Natural killer cell treated with Interleukin-12 subunit alpha and Interleukin-12 subunit beta and Interleukin-15 and Interleukin-18, amount 100 ng/mL, for 72 hours (primary cell): ENCODE results near the gene DCUN1D5. TPM values are rescaled to one million over a fixed set of nuclear protein-coding genes. Genes with fewer than 3 reads are reported as not detected.

Experiments used
- ATAC-seq, 2 donors: fragments of 150-1000 bp; cut with Tn5 transposase in 1 of 2; sonication (Bioruptor Pico), chemical (Tn5 transposase) in 1 of 2; 2 replicates each; pipeline ENCODE4 v1.10.0; 2021
- DNase-seq: peaks from one replicate; pipeline ENCODE4 v3.0.0; 2022; ENCODE audit warnings: low spot score
- H3K27ac Mint-ChIP-seq, 2 donors: 1 replicate in 1 of 2; 2 replicates in 1 of 2; pipeline ENCODE4 v1.8.0; 2022; ENCODE audit warnings: mixed read lengths in 2 of 2, mild to moderate bottlenecking in 1 of 2, moderate library complexity in 1 of 2
- H3K27me3 Mint-ChIP-seq, 2 donors: 1 replicate in 1 of 2; 2 replicates in 1 of 2; pipeline ENCODE4 v1.8.0; 2022; ENCODE audit warnings: mixed read lengths in 2 of 2
- H3K36me3 Mint-ChIP-seq: one replicate; pipeline ENCODE4 v1.8.0; 2022; ENCODE audit warnings: mixed read lengths
- H3K4me1 Mint-ChIP-seq, 2 donors: 1 replicate in 1 of 2; 2 replicates in 1 of 2; pipeline ENCODE4 v1.8.0; 2022; ENCODE audit warnings: low read depth in 2 of 2, mixed read lengths in 2 of 2, mild to moderate bottlenecking in 1 of 2
- H3K4me3 Mint-ChIP-seq: one replicate; pipeline ENCODE4 v1.8.0; 2022; ENCODE audit warnings: mixed read lengths
- H3K9me3 Mint-ChIP-seq: 2 replicates; pipeline ENCODE4 v1.8.0; 2022; ENCODE audit warnings: mixed read lengths
- total RNA-seq, 2 donors: library from RNA; stranded (reverse); gene quantifications; one replicate each; pipeline ENCODE4 v1.2.3, GENCODE V29; 2022

The DCUN1D5 gene
- total RNA-seq, result 10 to 100 TPM; 36.2 to 78.4 TPM

DNA sequence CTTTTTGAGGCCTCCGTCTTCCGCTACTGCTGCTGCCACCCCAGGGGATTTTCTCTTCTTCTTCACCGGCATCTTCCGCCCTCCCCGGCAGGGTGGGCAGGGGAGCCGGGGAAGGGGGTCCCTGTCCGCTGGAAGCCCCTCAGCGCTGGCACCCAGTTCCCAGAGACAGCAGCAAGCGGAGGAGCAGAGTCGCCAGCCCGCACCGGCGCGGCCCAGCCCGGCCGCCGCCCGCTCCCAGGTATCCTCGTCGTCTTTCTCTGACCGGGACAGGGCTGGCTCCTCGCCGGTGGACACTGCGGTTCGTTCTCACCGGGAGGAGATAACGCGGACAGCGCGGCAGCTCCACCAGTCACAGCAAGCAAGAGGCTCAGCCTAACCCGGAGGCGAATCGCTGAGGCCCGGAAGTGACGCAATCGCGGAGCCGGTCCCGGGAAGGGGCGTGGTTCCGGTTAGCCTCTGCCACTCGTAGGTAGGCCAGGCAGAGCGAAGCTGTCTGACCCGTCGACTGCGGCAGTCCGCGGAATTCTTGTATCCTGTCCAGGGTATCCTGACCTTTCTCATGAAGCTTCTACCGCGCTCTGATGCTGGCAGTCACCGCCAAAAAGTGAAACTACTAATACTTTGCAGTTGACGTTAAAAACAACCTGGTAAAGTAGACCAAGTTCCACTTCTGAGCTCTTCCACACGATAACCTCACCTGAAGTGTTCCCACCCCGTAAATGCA, at the start of gene DCUN1D5:
Gene DCUN1D5, minus strand, starts transcription at position 360 of the 724 bp plus-strand sequence. Its CDS starts 288 bp downstream, at position 72.
- Mint-ChIP-seq H3K9me3 (peaks cover 3% of the 10 kb centered on the region), H3K36me3 (peaks cover 13% of the 10 kb centered on the region), H3K27ac (peak within 1 kb of the TSS; percentile 83 to 93), H3K4me3 (peak within 1 kb of the TSS; percentile 89), H3K27me3 (peaks cover 19 to 39% of the 10 kb centered on the region in 2 donors), H3K4me1 (peaks cover 5 to 12% of the 10 kb centered on the region in 2 donors)
- DNase-seq (peak; percentile 97), ATAC-seq (peak; percentile 99 to 100)

DNA sequence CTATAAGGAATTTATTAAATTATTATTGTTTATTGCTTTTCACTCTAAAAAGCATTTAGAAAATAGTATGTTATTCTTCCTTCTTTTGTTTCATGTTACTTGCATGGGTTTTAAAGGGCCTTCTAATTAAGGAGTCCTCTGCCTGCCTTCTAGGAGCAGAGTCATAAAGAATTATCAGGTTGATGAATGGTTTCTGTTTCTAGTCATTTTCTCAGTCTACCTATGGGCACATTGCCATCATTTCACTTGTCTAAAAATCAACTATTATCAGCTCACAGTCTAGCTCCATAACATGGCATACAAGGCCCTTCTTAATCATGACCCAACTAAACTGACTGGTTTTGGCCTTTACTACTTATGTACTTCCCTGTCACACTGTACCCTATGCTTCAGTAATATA, 33.5 kb upstream of the DCUN1D5 start:
- H3K27me3 Mint-ChIP-seq, result no peaks in the 10 kb centered on the region
- H3K4me3 Mint-ChIP-seq, result no peak overlapping the region
- ATAC-seq, result no peak
- H3K36me3 Mint-ChIP-seq, result no peaks in the 10 kb centered on the region
- no peak for DNase-seq
- H3K9me3 Mint-ChIP-seq, result no peaks in the 10 kb centered on the region
- no peaks in the 10 kb centered on the region for H3K4me1 Mint-ChIP-seq
- no peak overlapping the region for H3K27ac Mint-ChIP-seq

- DNase-seq (no peak), ATAC-seq (no peak)
- Mint-ChIP-seq H3K27me3 (no peaks in the 10 kb centered on the region), H3K27ac (no peak overlapping the region), H3K4me3 (no peak overlapping the region), H3K36me3 (no peaks in the 10 kb centered on the region), H3K9me3 (no peaks in the 10 kb centered on the region), H3K4me1 (peaks cover 0 to 2% of the 10 kb centered on the region in 2 donors)
These were observed 22.9 kb upstream of the DCUN1D5 start for GRCh38 chr11:103114836-103115235.

- no peak for ATAC-seq
- Mint-ChIP-seq H3K36me3 (no peaks in the 10 kb centered on the region), H3K4me3 (no peak overlapping the region), H3K4me1 (peaks cover 9 to 18% of the 10 kb centered on the region in 2 donors), H3K27ac (no peak overlapping the region), H3K9me3 (no peaks in the 10 kb centered on the region), H3K27me3 (no peaks in the 10 kb centered on the region)
- no peak for DNase-seq
These were observed 20.4 kb upstream of the DCUN1D5 start for GRCh38 chr11:103112364-103112763.

GRCh38 chr11:103111400-103111799, 19.4 kb upstream of the DCUN1D5 start:
- H3K27me3 Mint-ChIP-seq, result no peaks in the 10 kb centered on the region
- no peak overlapping the region for H3K27ac Mint-ChIP-seq
- H3K36me3 Mint-ChIP-seq, result no peaks in the 10 kb centered on the region
- no peak for ATAC-seq
- no peaks in the 10 kb centered on the region for H3K9me3 Mint-ChIP-seq
- DNase-seq, result no peak
- H3K4me1 Mint-ChIP-seq, result peaks cover 9 to 18% of the 10 kb centered on the region in 2 donors
- H3K4me3 Mint-ChIP-seq, result peak overlapping the region; percentile 9

DNA sequence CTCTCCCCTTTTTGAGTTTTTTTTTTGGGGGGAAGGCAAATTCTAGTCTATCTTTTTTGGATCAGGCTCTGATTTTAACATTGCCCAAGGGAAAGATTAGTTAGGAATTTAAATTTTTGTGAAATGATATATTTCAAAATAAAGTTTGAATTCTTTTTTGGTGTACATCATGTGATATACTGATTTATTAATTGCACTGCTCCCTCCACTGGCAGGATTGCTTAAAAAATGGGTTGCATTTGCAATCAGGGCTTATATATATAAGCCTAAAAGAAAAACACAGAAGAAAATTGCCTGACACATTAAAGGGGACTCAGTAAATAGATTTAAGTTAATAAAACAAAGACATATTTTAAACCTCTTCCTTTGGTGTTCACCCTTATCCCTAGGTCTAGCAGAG, 18.4 kb upstream of the DCUN1D5 start:
- Mint-ChIP-seq H3K4me1 (peaks cover 9 to 18% of the 10 kb centered on the region in 2 donors), H3K27me3 (peaks cover 0 to 2% of the 10 kb centered on the region in 2 donors), H3K27ac (no peak overlapping the region), H3K4me3 (peak overlapping the region; percentile 93), H3K36me3 (no peaks in the 10 kb centered on the region), H3K9me3 (no peaks in the 10 kb centered on the region)
- ATAC-seq (no peak), DNase-seq (no peak)

DNA sequence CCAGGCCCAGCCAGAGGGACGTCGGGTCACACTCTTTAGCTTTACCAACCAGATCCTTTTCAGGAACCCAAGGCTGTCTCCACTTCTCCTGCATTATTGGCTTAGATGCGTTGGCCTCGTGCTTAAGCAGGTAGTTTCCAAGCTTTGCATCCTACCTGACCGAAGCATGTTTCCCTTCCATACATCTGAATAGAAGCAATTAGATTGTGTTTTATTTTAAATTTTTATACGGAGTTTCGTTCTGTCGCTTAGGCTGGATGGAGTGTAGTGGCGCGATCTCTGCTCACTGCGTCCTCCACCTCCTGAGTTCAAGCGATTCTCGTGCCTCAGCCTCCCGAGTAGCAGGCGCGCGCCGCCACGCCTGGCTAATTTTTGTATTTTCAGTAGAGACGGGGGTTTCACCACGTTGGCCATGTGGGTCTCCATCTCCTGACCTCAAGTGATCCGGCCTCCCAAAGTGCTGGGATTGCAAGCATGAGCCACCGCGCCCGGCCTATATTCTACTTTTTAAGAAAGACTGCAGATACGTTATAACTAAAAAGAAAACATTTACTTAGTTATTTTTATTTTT, 17.9 kb upstream of the DCUN1D5 start:
- H3K36me3 Mint-ChIP-seq, result no peaks in the 10 kb centered on the region
- ATAC-seq (no peak), DNase-seq (no peak)
- H3K9me3 Mint-ChIP-seq, result no peaks in the 10 kb centered on the region
- H3K4me1 Mint-ChIP-seq, result peaks cover 9 to 18% of the 10 kb centered on the region in 2 donors
- H3K27me3 Mint-ChIP-seq, result peaks cover 0 to 2% of the 10 kb centered on the region in 2 donors
- peak overlapping the region; percentile 93 for H3K4me3 Mint-ChIP-seq
- H3K27ac Mint-ChIP-seq, result peak overlapping the region; percentile 85 to 93

DNA sequence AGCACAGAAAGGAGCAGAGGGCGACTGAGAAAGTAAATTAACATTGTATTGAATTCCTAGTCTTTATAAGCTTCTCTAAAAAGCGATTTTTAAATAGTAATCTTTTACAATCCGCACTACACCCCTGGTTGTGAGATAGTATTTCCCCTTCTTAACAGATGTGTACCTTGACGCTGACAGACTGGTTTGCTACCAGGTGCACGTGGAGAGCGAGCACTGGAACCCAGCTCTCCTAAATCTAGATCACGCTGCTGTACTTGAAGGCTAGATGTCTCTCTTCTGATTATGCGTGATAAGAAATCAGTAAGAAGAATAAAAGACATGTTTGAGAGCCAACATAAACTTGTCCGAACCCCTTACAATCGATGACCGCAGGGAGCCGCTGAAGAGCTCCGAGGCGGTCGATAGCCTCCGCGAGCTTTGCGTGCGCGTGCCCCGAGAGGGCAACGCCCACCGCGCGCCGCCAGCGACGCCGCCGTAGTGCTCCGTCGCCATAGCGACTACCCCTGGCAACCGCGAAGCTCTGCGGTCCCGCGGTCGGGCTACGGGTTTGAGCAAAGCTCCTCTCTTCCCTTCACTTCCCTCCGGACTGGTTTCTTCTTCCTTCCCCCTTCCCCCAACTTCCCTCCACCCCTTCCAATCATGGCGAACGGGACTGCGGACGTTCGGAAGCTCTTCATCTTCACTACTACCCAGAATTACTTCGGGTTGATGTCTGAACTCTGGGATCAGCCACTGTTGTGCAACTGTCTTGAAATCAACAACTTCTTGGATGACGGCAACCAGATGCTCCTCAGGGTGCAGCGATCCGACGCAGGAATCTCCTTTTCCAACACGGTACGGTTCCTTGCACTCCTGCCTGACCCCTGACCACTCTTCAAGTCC, 17.2 kb upstream of the DCUN1D5 start, which contains the start of gene DYNC2H1:
Gene DYNC2H1, plus strand, starts transcription at position 494 of the 885 bp plus-strand sequence. Its CDS starts 149 bp downstream, at position 643.
- Mint-ChIP-seq H3K27me3 (peaks cover 7 to 8% of the 10 kb centered on the region in 2 donors), H3K9me3 (no peaks in the 10 kb centered on the region), H3K27ac (peak within 1 kb of the TSS; percentile 85 to 93), H3K4me1 (peaks cover 9 to 18% of the 10 kb centered on the region in 2 donors), H3K36me3 (no peaks in the 10 kb centered on the region), H3K4me3 (peak within 1 kb of the TSS; percentile 93)
- DNase-seq (peak; percentile 92), ATAC-seq (peak; percentile 99 to 100)

DNA sequence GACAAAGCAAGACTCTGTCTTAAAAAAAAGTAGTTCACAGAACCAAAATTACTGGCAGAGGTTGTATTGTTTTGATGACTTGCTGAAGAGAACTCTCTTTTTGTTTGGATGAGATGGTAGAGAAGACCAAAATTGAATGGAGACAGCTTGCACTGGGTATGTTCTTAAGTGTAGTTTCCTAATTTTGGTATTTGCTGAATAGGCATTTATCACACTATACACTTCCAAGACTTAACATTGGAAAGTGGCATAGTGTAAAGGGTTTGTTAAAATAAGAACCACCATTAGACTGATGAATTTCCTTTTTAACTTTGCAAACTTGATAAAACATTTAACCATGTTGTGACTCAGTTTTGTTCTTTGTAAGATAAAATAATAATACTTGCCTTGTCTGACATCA, 5.3 kb upstream of the DCUN1D5 start:
- Mint-ChIP-seq H3K4me1 (peaks cover 3 to 7% of the 10 kb centered on the region in 2 donors), H3K27ac (no peak overlapping the region)
- ATAC-seq, result no peak

GRCh38 chr11:103091064-103091800, 728 bp downstream of the DCUN1D5 start:
- Mint-ChIP-seq H3K27me3 (peaks cover 14 to 33% of the 10 kb centered on the region in 2 donors), H3K4me3 (peak overlapping the region; percentile 89), H3K36me3 (peaks cover 13% of the 10 kb centered on the region), H3K27ac (peak overlapping the region; percentile 83 to 93), H3K4me1 (peaks cover 9 to 16% of the 10 kb centered on the region in 2 donors), H3K9me3 (peaks cover 3% of the 10 kb centered on the region)
- DNase-seq (no peak), ATAC-seq (peak; percentile 59 to 63)

More for the DNA sequence above, 5.3 kb upstream of the DCUN1D5 start:
- Mint-ChIP-seq H3K4me3 (no peak overlapping the region), H3K9me3 (peaks cover 3% of the 10 kb centered on the region), H3K36me3 (peaks cover 12% of the 10 kb centered on the region), H3K27me3 (peaks cover 45 to 75% of the 10 kb centered on the region in 2 donors)
- DNase-seq, result no peak

DNA sequence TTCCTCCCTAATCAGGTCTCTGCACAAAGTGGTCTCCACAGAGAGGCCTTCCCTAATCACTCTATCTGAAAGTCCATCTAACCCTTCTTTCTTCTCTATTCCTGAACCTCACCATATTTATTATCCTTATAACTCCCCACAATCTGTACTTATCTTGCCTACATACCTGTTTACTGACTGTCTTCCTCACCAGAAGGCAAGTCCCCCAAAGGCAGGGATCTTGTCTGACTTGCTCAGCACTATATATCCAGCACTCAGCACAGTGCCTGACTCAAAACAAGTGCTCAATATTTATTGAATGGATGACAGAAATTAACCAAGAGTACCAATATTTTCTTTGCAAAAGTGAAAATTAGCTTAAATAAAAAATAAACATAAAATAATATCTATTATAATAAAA, 5.5 kb downstream of the DCUN1D5 start:
- no peaks in the 10 kb centered on the region for H3K9me3 Mint-ChIP-seq
- H3K27me3 Mint-ChIP-seq, result no peaks in the 10 kb centered on the region
- no peaks in the 10 kb centered on the region for H3K36me3 Mint-ChIP-seq
- ATAC-seq (no peak), DNase-seq (no peak)
- no peak overlapping the region for H3K27ac Mint-ChIP-seq
- H3K4me1 Mint-ChIP-seq, result peaks cover 7 to 8% of the 10 kb centered on the region in 2 donors
- no peak overlapping the region for H3K4me3 Mint-ChIP-seq

GRCh38 chr11:103085758-103086365, 6.1 kb downstream of the DCUN1D5 start:
- H3K4me1 Mint-ChIP-seq, result peaks cover 7 to 8% of the 10 kb centered on the region in 2 donors
- H3K9me3 Mint-ChIP-seq, result no peaks in the 10 kb centered on the region
- ATAC-seq, result no peak
- no peak overlapping the region for H3K4me3 Mint-ChIP-seq
- H3K27me3 Mint-ChIP-seq, result no peaks in the 10 kb centered on the region
- DNase-seq, result no peak
- H3K36me3 Mint-ChIP-seq, result no peaks in the 10 kb centered on the region
- H3K27ac Mint-ChIP-seq, result no peak overlapping the region

DNA sequence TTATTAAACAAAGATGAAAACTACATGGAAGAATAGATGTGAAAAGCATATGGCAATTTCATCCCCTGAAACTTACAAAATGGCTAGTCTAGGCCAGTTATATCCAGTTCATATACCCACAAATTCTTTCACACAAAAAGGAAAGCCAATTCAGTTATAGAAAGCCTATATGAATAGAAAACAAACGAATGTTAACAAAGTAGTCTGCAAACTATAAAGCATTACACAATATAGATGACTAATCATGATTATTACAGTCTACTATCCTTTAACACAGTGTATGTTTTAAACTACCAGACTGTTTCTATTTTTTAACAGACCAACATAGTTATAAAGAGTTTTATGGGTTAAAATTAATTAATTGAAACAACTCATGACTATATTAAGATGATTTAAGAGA, 12.1 kb downstream of the DCUN1D5 start:
- DNase-seq (no peak), ATAC-seq (no peak)
- Mint-ChIP-seq H3K27ac (no peak overlapping the region), H3K4me1 (peaks cover 0 to 4% of the 10 kb centered on the region in 2 donors), H3K36me3 (peaks cover 18% of the 10 kb centered on the region), H3K27me3 (no peaks in the 10 kb centered on the region), H3K4me3 (no peak overlapping the region), H3K9me3 (no peaks in the 10 kb centered on the region)
